HG03025 (cell line): ENCODE results near the gene RHOF.
"Not testable (repeated sequence)": the region's sequence is repeated elsewhere in the genome, so short reads cannot be mapped to it uniquely, and the experiment has no call there.

Source experiments
- ATAC-seq: cut with Tn5 transposase; IDR thresholded peaks from one replicate; pipeline ENCODE4 v1.9.1; 2021; ENCODE audit warnings: mild to moderate bottlenecking, moderate library complexity; ENCODE audit not compliant: unreplicated experiment, low FRiP score

The RHOF gene

DNA sequence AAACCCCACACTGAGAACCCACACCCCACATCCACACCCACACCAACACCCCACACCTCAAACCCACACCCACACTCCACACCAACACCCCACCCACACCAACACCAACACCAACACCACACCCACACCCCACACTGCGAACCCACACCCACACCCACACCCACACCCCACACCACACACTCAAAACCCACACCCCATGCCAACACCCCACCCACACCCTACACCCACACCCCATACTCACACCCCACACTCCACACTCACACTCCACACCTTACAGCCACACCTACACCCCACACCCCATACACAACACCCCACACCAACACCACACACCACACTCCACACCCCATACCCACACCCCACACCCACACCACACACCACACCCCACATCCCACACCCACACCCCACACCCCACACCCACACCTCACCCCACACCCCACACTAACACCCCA lies 43.0 kb downstream of the RHOF start:
- ATAC-seq: no peak

- ATAC-seq: no peak
These were observed 44.2 kb downstream of the RHOF start for GRCh38 chr12:121749267-121749666.

GRCh38 chr12:121748571-121749265 lies 44.8 kb downstream of the RHOF start:
- ATAC-seq: no peak

- no peak for ATAC-seq
These were observed 45.3 kb downstream of the RHOF start for GRCh38 chr12:121748218-121748570.

- ATAC-seq: not testable (repeated sequence)
These were observed 47.9 kb downstream of the RHOF start for GRCh38 chr12:121745545-121745944.

- no peak for ATAC-seq
These were observed 51.7 kb downstream of the RHOF start for GRCh38 chr12:121741743-121742142.

GRCh38 chr12:121740847-121741246 lies 52.6 kb downstream of the RHOF start:
- ATAC-seq: no peak

GRCh38 chr12:121738340-121738858 lies 55.1 kb downstream of the RHOF start:
- no peak for ATAC-seq

- ATAC-seq: no peak
These were observed 59.6 kb downstream of the RHOF start for GRCh38 chr12:121733849-121734248.

DNA sequence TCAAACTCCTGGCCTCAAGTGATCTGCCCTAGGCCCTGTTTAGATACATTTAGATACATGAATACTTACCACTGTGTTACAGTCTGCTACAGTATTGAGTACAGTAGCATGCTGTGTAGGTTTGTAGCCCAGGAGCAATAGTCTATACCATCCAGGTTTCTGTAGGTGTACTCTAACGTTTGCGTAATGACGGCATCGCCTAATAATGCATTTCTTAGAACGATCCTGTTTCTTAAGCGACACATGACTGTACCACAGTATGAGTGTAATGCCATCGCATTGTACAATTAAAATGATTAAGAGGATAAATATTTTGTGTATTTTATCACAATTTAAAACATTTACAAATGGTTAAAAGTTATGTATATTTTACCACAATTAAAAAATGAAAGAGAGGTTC lies 62.0 kb downstream of the RHOF start:
- no peak for ATAC-seq

GRCh38 chr12:121729021-121729420 lies 64.5 kb downstream of the RHOF start:
- no peak for ATAC-seq
